GM21526 (cell line): ENCODE results near the gene PASD1.

Experiments
- ATAC-seq: cut with Tn5 transposase; IDR thresholded peaks from one replicate; pipeline ENCODE4 v1.9.1; 2021; ENCODE audit warnings: moderate library complexity; ENCODE audit not compliant: unreplicated experiment, low FRiP score

PASD1 gene

DNA sequence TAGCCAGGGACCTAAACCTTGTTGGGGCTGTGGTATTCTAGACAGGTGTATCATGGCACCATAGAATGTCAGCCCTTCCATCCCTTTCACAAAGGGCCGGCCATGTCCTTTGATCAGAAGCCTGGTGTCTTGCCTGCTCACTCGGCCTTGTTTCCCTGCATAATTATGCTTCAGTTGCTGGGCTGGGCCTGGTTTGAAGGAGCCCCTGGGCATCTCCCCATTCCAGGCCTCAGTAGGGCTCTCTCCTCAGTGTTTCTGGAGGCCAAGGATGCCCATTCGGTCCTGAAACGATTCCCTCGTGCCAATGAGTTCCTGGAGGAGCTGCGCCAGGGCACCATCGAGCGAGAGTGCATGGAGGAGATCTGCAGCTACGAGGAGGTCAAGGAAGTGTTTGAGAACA is 136.3 kb downstream of the PASD1 start:
- no peak for ATAC-seq

DNA sequence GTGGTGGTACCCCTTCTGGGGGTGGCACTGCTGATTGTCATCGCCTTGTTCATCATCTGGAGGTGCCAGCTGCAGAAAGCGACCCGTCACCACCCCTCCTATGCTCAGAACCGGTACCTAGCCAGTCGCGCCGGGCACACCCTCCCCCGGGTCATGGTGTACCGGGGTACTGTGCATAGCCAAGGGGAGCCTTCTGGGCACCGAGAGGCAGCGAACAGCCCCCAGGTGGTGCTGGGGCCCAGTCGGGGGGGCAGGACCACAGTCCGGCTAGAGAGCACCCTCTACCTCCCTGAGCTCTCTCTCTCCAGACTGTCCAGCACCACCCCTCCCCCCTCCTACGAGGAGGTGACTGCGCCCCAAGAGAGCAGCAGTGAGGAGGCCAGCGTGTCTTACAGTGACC is 137.1 kb downstream of the PASD1 start:
- no peak for ATAC-seq

DNA sequence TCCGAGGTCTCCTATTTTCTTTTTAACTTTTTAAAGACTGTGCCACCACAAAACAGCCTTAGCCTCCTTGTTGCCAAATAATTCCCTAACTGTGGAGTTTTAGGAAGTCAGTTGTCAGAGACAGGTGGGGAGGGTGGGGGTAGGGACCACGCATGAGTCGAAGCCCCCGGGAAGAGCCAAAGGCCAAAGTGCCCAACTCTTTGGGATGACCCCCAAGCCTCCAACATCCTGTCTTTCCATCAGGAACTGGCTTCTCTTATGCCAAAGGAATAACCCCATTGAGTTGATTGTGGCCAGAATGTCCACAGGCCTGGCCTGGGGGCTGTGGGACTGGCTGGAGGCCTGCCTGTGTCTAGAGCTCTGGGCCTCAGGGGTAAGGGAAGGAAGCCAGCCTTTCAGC is 137.6 kb downstream of the PASD1 start:
- ATAC-seq, result no peak

DNA sequence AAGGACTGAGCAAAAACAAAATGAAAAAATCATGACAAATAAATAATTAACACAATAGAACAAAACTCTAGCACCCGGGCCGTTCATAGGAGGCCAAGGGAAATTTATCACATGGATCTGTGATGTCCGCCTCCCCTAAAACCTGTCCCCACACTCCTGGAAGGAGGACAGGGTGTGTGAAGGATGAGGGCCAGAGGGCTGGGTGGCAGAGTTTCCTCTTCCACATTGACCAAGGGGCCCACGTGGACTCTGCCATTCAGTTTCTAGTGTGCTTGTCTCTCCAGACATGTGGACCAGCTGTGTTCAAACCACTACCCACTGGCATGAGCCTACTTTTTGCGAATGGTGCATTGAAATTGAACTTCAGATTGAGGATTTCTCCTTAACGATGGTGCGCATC is 138.1 kb downstream of the PASD1 start:
- ATAC-seq, result no peak

DNA sequence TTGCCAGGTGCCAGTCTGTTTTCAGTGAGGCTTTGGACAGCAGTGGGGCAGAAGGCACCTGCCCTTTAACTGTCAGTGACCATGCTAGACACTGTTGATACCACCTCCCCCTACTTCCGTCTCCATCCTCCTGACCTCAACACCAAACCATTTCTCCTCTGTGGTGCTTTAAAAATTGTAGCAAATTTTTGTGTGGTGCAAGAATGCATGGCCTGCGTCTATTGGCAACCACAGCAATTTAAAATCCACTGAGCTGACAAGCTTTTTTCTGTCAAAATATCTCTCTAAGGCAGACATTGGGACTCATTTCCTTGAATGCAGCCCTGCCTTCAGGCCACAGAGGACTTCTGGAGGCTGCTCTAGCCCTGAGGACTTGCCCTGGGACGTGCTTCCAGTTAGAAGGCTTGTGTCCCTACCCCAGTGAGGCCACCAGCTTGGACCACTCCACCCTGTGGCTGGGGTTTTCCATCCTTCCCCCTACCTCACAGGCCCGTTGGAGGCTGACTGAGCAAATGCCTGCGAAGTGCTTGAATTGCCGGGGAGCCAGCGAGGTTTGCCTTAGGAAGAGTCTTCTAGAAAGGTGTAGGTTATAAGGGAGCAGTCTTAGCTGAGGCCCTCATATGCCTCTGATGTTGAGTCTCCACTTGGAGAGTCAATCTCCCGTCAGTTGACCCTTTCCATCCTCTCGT is 138.7 kb downstream of the PASD1 start:
- ATAC-seq, result no peak

DNA sequence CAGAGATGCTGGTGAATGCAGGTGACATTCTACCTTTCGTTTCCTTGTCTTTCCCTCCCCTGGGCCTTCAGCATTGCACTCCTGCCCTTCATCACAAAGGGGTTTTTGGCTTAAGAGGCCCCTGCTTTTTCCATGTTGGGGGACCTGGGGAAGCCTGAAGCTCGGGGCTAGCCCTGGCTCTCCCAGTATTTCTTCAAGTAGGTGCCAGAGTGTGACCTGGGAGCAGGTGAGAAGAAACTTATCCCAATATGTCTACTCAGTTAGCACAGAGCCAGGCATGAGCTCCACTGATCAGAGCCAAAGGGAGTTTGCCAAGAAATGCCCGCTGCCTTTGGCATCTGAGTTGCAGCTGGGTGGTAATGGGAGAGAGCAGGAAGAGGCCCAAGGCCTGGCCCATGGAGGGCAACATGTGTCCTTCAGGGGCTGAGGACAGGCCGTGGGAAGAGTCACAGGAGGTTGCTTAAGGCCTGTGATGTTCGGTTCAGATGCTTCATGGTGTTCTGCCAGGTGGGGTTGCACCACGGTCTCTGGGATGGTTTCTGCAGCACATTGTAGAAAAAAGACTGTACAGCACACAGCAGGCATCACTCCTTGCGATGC is 139.4 kb downstream of the PASD1 start:
- ATAC-seq, result no peak

DNA sequence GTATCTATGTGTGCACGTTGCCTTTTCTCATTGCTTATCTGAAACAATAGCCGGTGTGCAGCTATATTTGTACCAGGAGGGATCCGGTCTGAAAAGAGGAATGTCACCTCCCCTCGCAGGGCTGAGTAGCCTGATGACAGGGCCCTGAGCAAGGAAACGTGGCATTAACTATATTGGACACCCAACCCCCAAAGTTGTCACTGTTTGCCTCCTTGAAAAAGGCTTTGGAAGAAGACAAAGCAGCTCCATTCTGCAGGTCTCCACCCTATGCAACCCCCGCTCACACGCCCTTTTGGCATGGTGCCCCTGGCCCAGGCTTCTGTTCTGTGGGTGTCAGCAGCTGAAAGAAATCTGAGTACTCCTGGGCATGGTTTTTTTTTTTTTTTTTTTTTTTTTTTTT is 140.0 kb downstream of the PASD1 start:
- no peak for ATAC-seq

DNA sequence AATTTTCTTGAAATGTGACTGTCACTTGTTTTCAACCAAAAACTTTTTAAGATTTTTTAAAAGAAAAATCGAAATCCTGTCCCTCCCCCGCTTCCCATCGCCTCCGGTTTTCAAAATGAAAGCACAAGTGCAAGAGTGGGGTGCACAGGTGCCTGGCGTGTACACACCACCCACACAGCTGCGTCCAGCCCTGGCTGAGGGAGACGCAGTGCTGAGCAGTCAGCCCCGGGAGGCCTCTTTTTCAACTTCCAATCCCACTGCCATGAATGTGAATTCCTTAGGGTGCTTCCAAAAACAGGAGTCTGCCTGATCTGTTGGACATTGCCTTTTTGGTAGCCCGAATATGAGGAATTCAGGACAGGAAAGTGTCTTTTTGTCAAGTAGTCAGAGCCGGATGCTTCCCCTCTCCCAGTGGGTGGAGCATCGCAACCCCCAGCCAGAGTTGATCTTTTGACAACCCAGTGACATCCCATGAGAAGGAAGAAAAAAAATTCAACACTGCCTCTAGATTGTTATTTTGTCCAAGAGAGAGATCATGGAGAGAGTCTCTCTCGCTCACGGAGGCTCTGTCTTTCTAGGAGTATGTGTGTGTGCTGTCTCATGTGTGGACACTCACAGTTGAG is 140.7 kb downstream of the PASD1 start:
- no peak for ATAC-seq

DNA sequence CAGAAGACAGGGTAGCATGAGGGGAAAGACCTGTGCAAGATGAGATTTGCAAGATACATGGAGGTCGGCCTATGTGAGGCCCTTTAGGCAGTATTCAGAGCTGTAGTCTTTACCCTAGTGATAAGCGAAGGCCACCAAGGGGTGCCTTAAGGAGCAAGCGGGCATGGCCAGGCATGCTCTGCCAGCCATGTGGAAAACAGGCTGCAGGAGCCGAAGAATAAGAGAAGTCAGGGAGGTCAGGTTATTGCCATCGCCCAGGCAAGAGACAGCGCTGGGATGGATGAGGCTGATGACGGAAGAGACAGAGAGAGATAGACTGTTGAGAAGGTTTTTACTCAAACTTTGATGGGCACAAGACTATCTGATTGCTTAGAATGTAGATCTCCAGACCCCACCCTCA is 145.3 kb downstream of the PASD1 start:
- no peak for ATAC-seq

DNA sequence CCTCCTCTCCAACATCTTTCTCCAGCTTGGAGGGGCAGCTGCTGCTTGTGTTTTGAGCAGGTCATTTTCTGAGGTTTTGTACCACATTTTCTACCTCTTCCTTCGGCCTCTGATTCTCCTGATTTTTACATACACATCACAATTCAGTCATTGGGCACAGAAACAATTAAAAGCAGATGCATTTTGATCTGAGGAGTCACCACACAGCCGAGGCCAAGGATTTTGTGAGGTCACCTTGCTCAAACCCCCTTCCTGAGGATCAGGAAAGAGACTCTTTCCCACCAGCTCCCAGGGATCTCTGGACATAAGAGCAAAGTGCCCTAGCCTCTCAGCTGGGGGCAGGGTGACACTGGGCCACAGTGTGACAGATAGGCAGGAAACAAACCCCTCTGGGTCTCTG is 147.0 kb downstream of the PASD1 start:
- ATAC-seq, result no peak

DNA sequence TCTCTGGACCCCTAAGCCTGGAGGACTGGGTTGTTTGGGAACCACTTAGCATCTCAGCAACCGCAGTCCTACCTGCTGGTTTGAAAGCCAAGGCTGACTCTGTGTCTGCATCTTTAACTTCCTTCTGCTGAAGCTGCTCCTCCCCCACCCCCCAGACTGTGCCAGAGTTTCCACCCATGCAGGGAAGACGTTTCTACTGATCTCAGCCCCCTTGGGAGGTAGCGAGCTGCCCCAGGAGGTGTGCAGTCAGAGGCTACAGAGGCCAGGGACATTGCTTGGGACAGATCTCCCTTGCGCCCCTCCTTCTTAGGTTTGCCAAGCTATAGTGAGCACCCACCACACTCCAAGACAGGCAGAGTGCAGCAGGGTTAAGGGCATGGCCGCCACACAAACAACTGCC is 147.7 kb downstream of the PASD1 start:
- ATAC-seq, result no peak

DNA sequence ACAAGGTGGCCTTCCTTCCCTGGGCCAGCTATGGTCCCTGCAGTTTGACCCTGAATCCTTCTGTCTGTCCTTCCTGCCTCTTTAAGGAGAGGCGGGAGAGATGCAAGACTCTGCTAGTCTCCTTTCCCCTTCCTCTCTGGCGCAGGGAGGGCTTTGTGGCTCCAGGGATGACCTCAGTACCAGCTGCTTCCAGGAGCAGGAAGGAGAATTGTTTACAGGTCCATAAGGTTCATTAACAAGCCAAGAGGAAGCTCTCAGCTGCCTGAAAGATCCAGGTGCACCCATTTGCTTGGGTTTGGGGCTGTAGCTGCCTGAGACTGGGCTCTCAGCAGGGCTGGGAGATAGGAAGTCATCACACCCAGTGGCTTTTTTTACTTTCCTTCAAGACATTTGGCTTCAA is 148.3 kb downstream of the PASD1 start:
- no peak for ATAC-seq

DNA sequence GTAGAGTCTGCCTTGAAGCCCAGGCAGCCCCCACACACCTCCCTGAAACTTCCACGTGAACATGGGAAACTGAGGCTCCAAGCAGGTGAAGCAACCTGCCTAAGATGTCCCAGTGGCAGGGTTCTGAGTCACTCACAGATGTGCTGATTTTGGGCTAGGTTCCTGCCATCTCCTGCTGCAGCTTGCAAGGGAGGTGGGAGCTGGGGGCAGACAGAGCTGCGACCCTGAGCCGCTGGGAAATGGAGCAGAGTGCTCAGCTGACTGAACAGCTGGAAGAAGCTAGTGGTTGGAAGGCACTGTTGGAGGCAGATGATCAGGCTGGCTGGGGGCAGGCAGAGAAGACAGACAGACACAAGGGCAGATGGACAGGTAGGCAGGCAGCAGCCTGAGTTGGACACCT is 148.8 kb downstream of the PASD1 start:
- ATAC-seq, result no peak

DNA sequence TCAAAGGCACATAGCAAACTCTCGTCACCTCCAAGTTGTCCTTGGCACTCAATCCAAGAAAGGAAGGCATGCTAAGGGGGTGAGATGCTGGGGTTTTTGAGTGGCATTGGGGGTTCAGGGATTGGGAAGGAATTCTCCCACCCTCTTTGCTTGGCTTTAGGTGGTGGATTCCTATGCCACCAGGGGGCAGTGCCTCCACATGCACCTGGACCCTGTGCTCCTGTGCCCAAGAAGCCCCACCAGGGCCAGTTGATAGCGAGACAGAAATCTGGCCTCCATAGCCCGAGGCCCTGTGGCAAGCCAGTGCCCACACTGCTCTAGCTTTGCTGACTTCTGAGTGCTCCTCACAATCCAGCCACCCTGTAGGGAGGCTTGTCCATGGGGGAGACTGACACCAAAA is 150.4 kb downstream of the PASD1 start:
- ATAC-seq, result peak; percentile 77

DNA sequence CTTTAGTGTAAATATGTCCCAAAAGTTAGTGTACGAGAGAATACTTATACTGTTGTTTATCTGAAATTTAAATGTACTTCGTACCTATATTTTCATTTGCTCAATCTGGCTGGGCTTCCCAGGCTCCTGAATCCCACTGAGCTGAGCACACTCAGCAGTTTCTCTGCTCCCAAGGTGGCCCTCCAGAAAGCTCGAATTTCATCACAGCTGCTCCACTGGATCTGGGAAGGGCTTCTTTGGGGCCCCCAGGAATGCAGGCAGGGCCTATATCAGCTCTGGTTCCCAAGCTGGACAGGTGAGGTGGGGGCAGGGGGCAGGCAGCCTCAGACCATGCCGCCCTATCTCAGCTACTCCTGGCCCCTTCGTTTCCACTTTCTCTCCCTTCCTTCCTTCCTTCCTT is 150.9 kb downstream of the PASD1 start:
- no peak for ATAC-seq

DNA sequence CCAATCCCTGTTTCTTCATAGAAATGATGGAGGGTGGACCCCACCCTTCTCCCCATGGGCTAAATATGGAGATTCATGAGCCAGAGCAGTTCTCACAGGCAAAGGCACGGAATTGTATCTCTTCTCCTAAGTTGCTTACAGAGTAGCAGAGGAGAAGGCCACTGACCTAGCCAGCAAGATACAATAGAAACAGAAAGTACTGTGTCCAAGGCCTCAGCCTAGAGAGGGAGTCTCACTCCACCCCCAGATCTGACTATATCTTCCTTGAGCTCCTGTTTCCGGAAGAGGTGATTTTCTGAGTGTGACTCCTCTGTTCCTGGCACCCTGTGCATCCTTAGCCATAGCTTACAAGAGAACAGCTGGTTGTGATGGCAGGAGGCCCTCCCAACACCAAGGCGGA is 152.3 kb downstream of the PASD1 start, which contains the start of gene FATE1:
Gene FATE1 (plus strand): TSS at position 284 of the 400 bp plus-strand sequence. CDS start 85 bp downstream, at position 369.
- no peak for ATAC-seq

DNA sequence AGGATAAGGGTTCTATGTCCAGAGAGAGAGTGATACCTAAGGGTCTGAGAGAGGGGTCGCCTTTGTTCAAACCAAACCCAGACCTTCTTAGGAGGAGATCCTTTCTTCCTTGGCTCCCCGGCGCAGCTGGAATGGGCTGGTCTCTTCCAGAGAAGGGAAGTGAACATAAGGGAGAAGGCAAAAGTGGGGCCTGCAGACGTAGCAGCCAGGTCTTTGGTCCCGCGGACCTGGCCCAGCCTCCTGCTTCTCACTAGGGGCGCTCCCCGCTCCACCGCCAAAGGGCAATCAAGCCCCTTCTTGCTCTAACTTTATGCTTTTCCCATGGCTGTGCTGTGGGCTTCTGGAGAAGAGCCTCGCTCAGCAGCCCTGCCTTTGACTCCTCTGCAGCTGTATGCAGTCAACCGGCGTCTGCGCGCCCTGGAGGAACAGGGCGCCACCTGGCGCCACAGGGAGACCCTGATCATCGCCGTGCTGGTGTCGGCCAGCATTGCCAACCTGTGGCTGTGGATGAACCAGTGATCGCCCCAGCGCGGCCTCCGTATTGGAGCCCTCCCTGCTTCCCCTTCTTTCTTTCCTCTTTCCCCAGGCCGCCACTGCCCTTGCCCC is 158.9 kb downstream of the PASD1 start:
- ATAC-seq, result no peak

DNA sequence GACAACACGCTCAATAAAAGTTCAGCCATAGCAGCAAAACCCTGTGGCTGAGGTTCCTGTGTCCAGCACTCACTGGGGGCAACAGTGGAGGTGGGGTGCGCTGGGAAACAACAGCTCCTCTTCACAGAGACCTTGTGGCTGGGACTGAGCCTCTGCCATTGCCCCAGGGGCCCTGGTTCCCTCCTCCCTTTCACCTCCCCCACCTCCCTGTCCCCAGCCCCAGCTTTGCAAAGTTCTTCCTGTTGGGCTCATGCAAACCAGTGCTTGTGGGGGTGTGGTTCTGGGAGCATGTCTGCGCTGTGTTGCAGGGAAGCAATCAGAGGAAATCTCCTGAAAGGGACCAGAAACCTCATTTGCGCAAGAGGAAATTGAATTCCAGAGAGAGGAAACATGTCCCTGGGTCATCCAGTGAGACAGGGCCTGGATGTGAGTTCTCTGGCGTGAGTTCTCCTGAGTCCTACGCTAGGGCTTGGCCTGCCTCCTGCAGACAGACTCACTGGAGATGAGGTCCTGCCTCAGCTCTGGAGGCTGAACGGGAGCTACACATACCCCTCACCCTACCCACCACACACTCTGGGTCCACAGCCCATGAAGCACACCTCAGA is 159.8 kb downstream of the PASD1 start:
- ATAC-seq, result no peak

DNA sequence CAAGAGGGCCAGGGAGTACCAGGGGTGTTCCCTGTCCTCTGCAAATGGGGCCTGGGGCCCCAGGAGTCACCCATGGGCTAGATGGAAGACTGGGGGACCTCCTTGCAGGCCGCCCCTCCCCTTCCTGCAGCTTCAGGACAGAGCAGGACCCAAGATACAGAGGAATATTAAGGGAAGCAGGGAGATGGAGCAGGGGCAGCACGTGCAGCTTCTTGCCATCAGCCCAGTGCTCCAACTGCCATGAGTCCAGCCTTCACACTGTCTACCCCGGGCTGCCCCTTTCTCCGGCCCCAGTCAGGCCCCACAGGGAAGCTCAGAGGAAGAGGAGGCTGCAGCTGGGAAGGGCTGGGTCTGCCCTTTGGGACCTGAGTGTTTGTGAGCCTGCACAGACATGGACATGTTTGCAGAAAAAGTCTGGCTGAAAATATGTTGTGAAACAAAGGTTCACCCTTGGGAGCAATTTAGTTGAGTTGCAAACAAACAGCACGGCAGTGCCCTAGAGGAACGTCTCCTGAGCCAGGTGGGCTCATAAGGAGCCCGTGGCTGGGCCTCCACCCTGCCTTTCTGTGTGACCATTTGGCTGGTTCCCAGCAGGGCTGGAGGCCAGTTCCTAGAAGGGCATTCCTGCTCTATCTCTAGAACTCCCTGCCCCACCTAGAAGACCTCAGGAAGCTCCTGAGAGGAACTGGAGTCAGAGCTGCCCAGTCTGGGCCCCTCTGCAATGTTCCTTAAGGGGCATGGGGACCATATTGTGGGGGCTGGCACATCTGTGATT is 161.3 kb downstream of the PASD1 start:
- no peak for ATAC-seq

DNA sequence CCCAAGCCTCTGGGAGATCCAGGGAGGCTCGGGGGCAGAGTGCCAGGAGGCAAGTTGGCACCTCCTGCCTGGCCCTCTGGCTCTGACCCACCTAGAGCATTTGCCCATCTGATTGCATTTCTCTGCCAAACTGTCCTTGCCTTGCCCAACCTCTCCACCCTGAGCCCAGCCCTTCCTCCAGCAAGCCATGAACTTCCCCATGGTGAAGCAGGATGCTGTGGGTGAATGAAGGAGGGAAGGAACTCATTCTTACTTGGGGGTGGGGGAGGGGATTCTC is 161.8 kb downstream of the PASD1 start:
- ATAC-seq, result no peak
